HCT116 (cell line): ENCODE data around the gene UTP20. TPM values are rescaled to one million over a fixed set of nuclear protein-coding genes. Genes with fewer than 3 reads are reported as not detected.
"Not testable (repeated sequence)": the region's sequence is repeated elsewhere in the genome, so short reads cannot be mapped to it uniquely, and the experiment has no call there.

ENCODE experiments used
- ATAC-seq: fragments of 200-7000 bp; cut with Tn5 transposase; 2 replicates; pipeline ENCODE4 v1.9.1; 2020; ENCODE audit warnings: mild to moderate bottlenecking, moderate library complexity
- BruUV-seq: library from RNA; stranded (reverse); fragments of 400-500 nt; replicated peaks from 2 replicates; lab custom pipeline; 2021; lab: Mats Ljungman, UMichigan
- CTCF ChIA-PET: fragments of 300-600 bp; sonication (Branson Sonifier 250); formaldehyde crosslinking; loops from one replicate; lab custom pipeline; 2021; ENCODE audit warnings: antibody characterized with exemption; lab: Charles Lee
- POLR2A ChIA-PET: fragments of 300-600, 350-600 bp; sonication (Branson Sonifier 250); formaldehyde crosslinking; loops from one replicate; lab custom pipeline; 2021; ENCODE audit warnings: antibody characterized with exemption; lab: Charles Lee
- RAD21 ChIA-PET, 2 experiments: fragments of 300-600 bp; sonication (Branson Sonifier 250); formaldehyde crosslinking; loops; one replicate each; lab custom pipeline; 2023; ENCODE audit warnings: low total read pairs in 2 of 2; ENCODE audit not compliant: uncharacterized antibody in 2 of 2, unreplicated experiment in 2 of 2, low non-redundant PET in 1 of 2; lab: Charles Lee
- DNase-seq: peaks from one replicate; pipeline ENCODE4 v3.0.0-alpha.2; 2010; ENCODE audit warnings: low read depth, low spot score
- H2AFZ ChIP-seq: fragments of 200-600 bp; shearing (Covaris generic), sonication (generic); 2 replicates; pipeline ENCODE4 v1.6.1; 2017; ENCODE audit warnings: low read depth, mixed run types, mixed read lengths, antibody characterized with exemption, low read length; ENCODE audit not compliant: poor library complexity, severe bottlenecking
- H3K27ac ChIP-seq: 2 replicates; pipeline ENCODE4 v1.5.1; 2012; ENCODE audit warnings: low read depth, low read length
- H3K27me3 ChIP-seq: fragments of 200-600 bp; sonication (generic); 2 replicates; pipeline ENCODE4 v1.6.1; 2016; ENCODE audit warnings: mixed run types, low read length, mixed read lengths; ENCODE audit not compliant: insufficient read depth
- H3K36me3 ChIP-seq, 2 experiments: fragments of 200-500 bp in 1 of 2; fragments of 200-600 bp in 1 of 2; sonication (Bioruptor generic) in 1 of 2; sonication (generic) in 1 of 2; 2 replicates each; pipeline versions ENCODE4 v1.5.1 to v1.6.1; 2014 to 2016; ENCODE audit warnings: low read length in 2 of 2, inconsistent platforms in 1 of 2, mixed read lengths in 1 of 2, mixed run types in 1 of 2; ENCODE audit not compliant: insufficient read depth in 2 of 2, control insufficient read depth in 1 of 2
- H3K4me1 ChIP-seq, 2 experiments: fragments of 200-600 bp in 1 of 2; sonication (generic) in 1 of 2; 2 replicates each; pipeline versions ENCODE4 v1.5.1 to v1.6.1; 2012 to 2017; ENCODE audit warnings: low read length in 2 of 2, inconsistent platforms in 1 of 2, mild to moderate bottlenecking in 1 of 2, mixed read lengths in 1 of 2, mixed run types in 1 of 2, moderate library complexity in 1 of 2; ENCODE audit not compliant: insufficient read depth in 2 of 2, control insufficient read depth in 1 of 2
- H3K4me2 ChIP-seq: fragments of 200-600 bp; sonication (generic); 2 replicates; pipeline ENCODE4 v1.6.1; 2017; ENCODE audit warnings: mixed run types, low read length, mixed read lengths
- H3K4me3 ChIP-seq, 2 experiments: fragments of 200-600 bp in 1 of 2; sonication (generic) in 1 of 2; replicated peaks in 1 of 2; 2 replicates each; pipeline ENCODE4 v1.5.1; 2011 to 2016; ENCODE audit warnings: low read length in 2 of 2, control low read depth in 1 of 2, low read depth in 1 of 2, mild to moderate bottlenecking in 1 of 2, mixed read lengths in 1 of 2, mixed run types in 1 of 2
- H3K79me2 ChIP-seq: fragments of 200-600 bp; sonication (generic); 2 replicates; pipeline ENCODE4 v1.6.1; 2017; ENCODE audit warnings: mild to moderate bottlenecking, mixed run types, low read length, moderate library complexity, mixed read lengths; ENCODE audit not compliant: insufficient read depth
- H3K9ac ChIP-seq: fragments of 200-600 bp; sonication (generic); 2 replicates; pipeline ENCODE4 v1.6.1; 2016; ENCODE audit warnings: low read length, mixed read lengths
- H3K9me2 ChIP-seq: fragments of 200-600 bp; sonication (generic), shearing (Covaris generic); 2 replicates; pipeline ENCODE4 v1.6.1; 2017; ENCODE audit warnings: mixed run types, mild to moderate bottlenecking, moderate library complexity; ENCODE audit not compliant: insufficient read depth
- H3K9me3 ChIP-seq, 2 experiments: fragments of 200-500 bp in 1 of 2; fragments of 200-600 bp in 1 of 2; sonication (Bioruptor generic) in 1 of 2; sonication (generic) in 1 of 2; 2 replicates each; pipeline ENCODE4 v1.6.1; 2014 to 2017; ENCODE audit warnings: low read length in 2 of 2, mixed read lengths in 2 of 2, inconsistent platforms in 1 of 2, low read depth in 1 of 2, mild to moderate bottlenecking in 1 of 2, mixed run types in 1 of 2, moderate library complexity in 1 of 2; ENCODE audit not compliant: control insufficient read depth in 1 of 2, insufficient read depth in 1 of 2
- H4K20me1 ChIP-seq: fragments of 200-600 bp; sonication (generic), shearing (Covaris generic); 2 replicates; pipeline ENCODE4 v1.6.1; 2017; ENCODE audit warnings: mixed run types, mild to moderate bottlenecking, moderate library complexity; ENCODE audit not compliant: insufficient read depth
- CTCF ChIP-seq, 3 experiments: fragments of 200-600 bp in 1 of 3; sonication (generic) in 1 of 3; IDR thresholded peaks in 2 of 3; conservative IDR thresholded peaks in 1 of 3; 2 replicates each; pipeline ENCODE4 v1.5.1; 2012 to 2017; ENCODE audit warnings: low read depth in 2 of 3, low read length in 2 of 3, antibody characterized with exemption in 1 of 3, borderline replicate concordance in 1 of 3, control low read depth in 1 of 3, mild to moderate bottlenecking in 1 of 3, mixed read lengths in 1 of 3, mixed run types in 1 of 3, moderate library complexity in 1 of 3; ENCODE audit not compliant: insufficient read depth in 1 of 3
- ELF1 ChIP-seq: IDR thresholded peaks from 2 replicates; pipeline ENCODE4 v1.6.1; 2012; ENCODE audit warnings: low read depth, borderline replicate concordance
- EZH2 ChIP-seq: fragments of 200-600 bp; sonication (generic); IDR thresholded peaks from 2 replicates; pipeline ENCODE4 v1.6.1; 2017; ENCODE audit warnings: antibody characterized with exemption, mixed run types
- EZH2phosphoT487 ChIP-seq: fragments of 200-600 bp; IDR thresholded peaks from 2 replicates; pipeline ENCODE4 v1.6.1; 2018; ENCODE audit warnings: antibody characterized with exemption, borderline replicate concordance
- JUND ChIP-seq: IDR thresholded peaks from 2 replicates; pipeline ENCODE4 v1.6.1; 2012
- MAX ChIP-seq: IDR thresholded peaks from 2 replicates; pipeline ENCODE4 v1.6.1; 2012
- POLR2A ChIP-seq: IDR thresholded peaks from 2 replicates; pipeline ENCODE4 v1.7.0; 2011; ENCODE audit warnings: borderline replicate concordance; ENCODE audit not compliant: insufficient read depth, insufficient read length; ENCODE audit errors: extremely low read depth
- SIN3A ChIP-seq: IDR thresholded peaks from 2 replicates; pipeline ENCODE4 v1.6.1; 2012; ENCODE audit warnings: low read depth
- SRF ChIP-seq: IDR thresholded peaks from 2 replicates; pipeline ENCODE4 v1.6.1; 2012; ENCODE audit warnings: low read depth
- TCF7L2 ChIP-seq: IDR thresholded peaks from 2 replicates; pipeline ENCODE4 v1.7.0; 2011; ENCODE audit warnings: borderline replicate concordance, inconsistent platforms; ENCODE audit not compliant: insufficient read depth, insufficient read length; ENCODE audit errors: extremely low read depth
- ZBTB33 ChIP-seq: IDR thresholded peaks from 2 replicates; pipeline ENCODE4 v1.6.1; 2011; ENCODE audit warnings: mild to moderate bottlenecking, low read length, moderate library complexity; ENCODE audit not compliant: insufficient replicate concordance; ENCODE audit errors: extremely low read depth
- ZFX ChIP-seq: fragments of 450-650 bp; IDR thresholded peaks from 2 replicates; pipeline ENCODE4 v1.6.1; 2017
- ZNF274 ChIP-seq: fragments of 200-500 bp; sonication (Bioruptor generic); IDR thresholded peaks from 2 replicates; pipeline ENCODE4 v1.6.1; 2014; ENCODE audit warnings: mild to moderate bottlenecking, low read depth, low read length, inconsistent platforms
- intact Hi-C: fragments of 100-400 bp; cut with micrococcal nuclease; formaldehyde crosslinking; loops from 2 replicates; pipeline ENCODE4 v1.10.0; 2022
- total RNA-seq: library from RNA; stranded (reverse); gene quantifications from one replicate; pipeline ENCODE4 v1.2.1, GENCODE V29; 2021; ENCODE audit not compliant: unreplicated experiment
- TF ChIP-seq, protein P1 (sequence below): IDR thresholded peaks from 2 replicates; pipeline ENCODE4 v1.6.1; 2012; ENCODE audit warnings: low read depth

Gene UTP20
- total RNA-seq, 1 experiment from 2014 or later = 19.3 TPM

DNA sequence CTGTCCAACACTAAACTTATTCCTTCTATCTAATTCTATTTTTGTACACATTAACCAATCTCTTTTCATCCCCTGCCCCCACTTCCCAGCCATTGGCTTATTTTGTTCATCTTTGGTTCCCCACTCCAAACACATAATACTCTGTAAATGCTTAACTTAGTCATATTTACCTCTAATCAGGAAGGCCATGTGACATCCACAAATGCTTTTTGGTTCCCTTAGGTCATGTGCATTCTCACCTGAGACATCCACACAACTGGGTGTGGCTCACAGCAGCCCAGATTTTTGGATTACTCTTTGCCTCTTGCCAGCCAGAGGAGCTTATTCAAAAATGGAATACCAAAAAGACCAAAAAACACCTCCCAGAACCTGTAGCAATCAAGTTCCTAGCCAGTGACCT lies 99.2 kb downstream of the UTP20 start:
- no peaks in the 10 kb centered on the region for H3K27me3 ChIP-seq
- no peak overlapping the region for H3K9ac ChIP-seq
- intact Hi-C loops = no loop called here
- RAD21 ChIA-PET = no interaction called here
- H3K4me2 ChIP-seq = no peak overlapping the region
- H3K27ac ChIP-seq = no peak overlapping the region
- DNase-seq = no peak
- H3K36me3 ChIP-seq = peaks cover 20 to 54% of the 10 kb centered on the region in 2 experiments; a peak in 3 of 4 replicates
- H2AFZ ChIP-seq = no peak overlapping the region
- no TSS peak for BruUV-seq
- ATAC-seq = no peak
- TF ChIP-seq TCF7L2 (no peak), MAX (no peak), ZNF274 (no peak), POLR2A (no peak), SIN3A (no peak), CTCF (IDR thresholded peaks at IDR 0.05 in 2 of 3, conservative IDR thresholded peaks at IDR 0.05 in 1 of 3; ENCODE audit: borderline replicate concordance in 1 of 3, insufficient read depth in 1 of 3, low read depth in 2 of 3, low read length in 2 of 3) (no peak), ELF1 (no peak), ZBTB33 (no peak), ZFX (no peak), EZH2phosphoT487 (no peak), SRF (no peak), EZH2 (no peak), JUND (no peak)
- TF ChIP-seq, protein P1, sequence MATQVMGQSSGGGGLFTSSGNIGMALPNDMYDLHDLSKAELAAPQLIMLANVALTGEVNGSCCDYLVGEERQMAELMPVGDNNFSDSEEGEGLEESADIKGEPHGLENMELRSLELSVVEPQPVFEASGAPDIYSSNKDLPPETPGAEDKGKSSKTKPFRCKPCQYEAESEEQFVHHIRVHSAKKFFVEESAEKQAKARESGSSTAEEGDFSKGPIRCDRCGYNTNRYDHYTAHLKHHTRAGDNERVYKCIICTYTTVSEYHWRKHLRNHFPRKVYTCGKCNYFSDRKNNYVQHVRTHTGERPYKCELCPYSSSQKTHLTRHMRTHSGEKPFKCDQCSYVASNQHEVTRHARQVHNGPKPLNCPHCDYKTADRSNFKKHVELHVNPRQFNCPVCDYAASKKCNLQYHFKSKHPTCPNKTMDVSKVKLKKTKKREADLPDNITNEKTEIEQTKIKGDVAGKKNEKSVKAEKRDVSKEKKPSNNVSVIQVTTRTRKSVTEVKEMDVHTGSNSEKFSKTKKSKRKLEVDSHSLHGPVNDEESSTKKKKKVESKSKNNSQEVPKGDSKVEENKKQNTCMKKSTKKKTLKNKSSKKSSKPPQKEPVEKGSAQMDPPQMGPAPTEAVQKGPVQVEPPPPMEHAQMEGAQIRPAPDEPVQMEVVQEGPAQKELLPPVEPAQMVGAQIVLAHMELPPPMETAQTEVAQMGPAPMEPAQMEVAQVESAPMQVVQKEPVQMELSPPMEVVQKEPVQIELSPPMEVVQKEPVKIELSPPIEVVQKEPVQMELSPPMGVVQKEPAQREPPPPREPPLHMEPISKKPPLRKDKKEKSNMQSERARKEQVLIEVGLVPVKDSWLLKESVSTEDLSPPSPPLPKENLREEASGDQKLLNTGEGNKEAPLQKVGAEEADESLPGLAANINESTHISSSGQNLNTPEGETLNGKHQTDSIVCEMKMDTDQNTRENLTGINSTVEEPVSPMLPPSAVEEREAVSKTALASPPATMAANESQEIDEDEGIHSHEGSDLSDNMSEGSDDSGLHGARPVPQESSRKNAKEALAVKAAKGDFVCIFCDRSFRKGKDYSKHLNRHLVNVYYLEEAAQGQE = no peak
- no peaks in the 10 kb centered on the region for H3K9me2 ChIP-seq
- no peak overlapping the region for H3K4me3 ChIP-seq
- H4K20me1 ChIP-seq = no peaks in the 10 kb centered on the region
- CTCF ChIA-PET = no interaction called here
- no peaks in the 10 kb centered on the region for H3K79me2 ChIP-seq
- H3K9me3 ChIP-seq = no peaks in the 10 kb centered on the region
- no peaks in the 10 kb centered on the region for H3K4me1 ChIP-seq
- POLR2A ChIA-PET = no interaction called here

- ATAC-seq, H3K79me2 ChIP-seq, H3K4me1 ChIP-seq, intact Hi-C loops, H3K9me3 ChIP-seq, H3K9ac ChIP-seq, H4K20me1 ChIP-seq, H3K4me2 ChIP-seq, RAD21 ChIA-PET, DNase-seq, H3K27me3 ChIP-seq, H3K27ac ChIP-seq, BruUV-seq, H3K4me3 ChIP-seq, H3K9me2 ChIP-seq, POLR2A ChIA-PET, CTCF ChIA-PET, H2AFZ ChIP-seq: not testable (repeated sequence)
- H3K36me3 ChIP-seq = peaks cover 19 to 28% of the 10 kb centered on the region in 2 experiments
These were observed 111.3 kb downstream of the UTP20 start for GRCh38 chr12:101391181-101391580.
